K562 (cell line): Measurements from ENCODE around the gene PIGC. TPM values are rescaled to one million over a fixed set of nuclear protein-coding genes. Genes with fewer than 3 reads are reported as not detected.
A peak's percentile ranks its signal among the peaks of the same experiment; 100 is the strongest.

ENCODE experiments used
- BMI1 ChIP-seq: fragments of 150-350 bp; IDR thresholded peaks from 2 replicates; pipeline ENCODE4 v1.6.1; 2014; ENCODE audit warnings: low read length
- CBFA2T3 ChIP-seq: fragments of 450-650 bp; IDR thresholded peaks from 2 replicates; pipeline ENCODE4 v1.6.1; 2017
- CC2D1A ChIP-seq: fragments of 450-650 bp; IDR thresholded peaks from 2 replicates; pipeline ENCODE4 v1.6.1; 2017; ENCODE audit warnings: mild to moderate bottlenecking
- CHD2 ChIP-seq: IDR thresholded peaks from 2 replicates; pipeline ENCODE4 v1.6.1; 2011; ENCODE audit warnings: low read depth, low read length
- CTCF ChIP-seq, 3 experiments: IDR thresholded peaks in 2 of 3; conservative IDR thresholded peaks in 1 of 3; 2 replicates each; pipeline ENCODE4 v1.5.1; 2011 to 2012; ENCODE audit warnings: low read length in 3 of 3, mild to moderate bottlenecking in 3 of 3, control low read depth in 2 of 3, improper control_type of control experiment in 1 of 3, inconsistent platforms in 1 of 3, low read depth in 1 of 3, mixed read lengths in 1 of 3, moderate library complexity in 1 of 3; ENCODE audit not compliant: insufficient read depth in 2 of 3
- DNMT1 ChIP-seq: fragments of 450-650 bp; IDR thresholded peaks from 2 replicates; pipeline ENCODE4 v1.6.1; 2016; ENCODE audit warnings: antibody characterized with exemption, mild to moderate bottlenecking
- ELF1 ChIP-seq: fragments of 200-800 bp; sonication (Bioruptor generic); IDR thresholded peaks from 2 replicates; pipeline ENCODE4 v1.6.1; 2016; ENCODE audit warnings: missing genetic modification characterization, missing compliant biosample characterization
- ETV5 ChIP-seq: sonication (generic); formaldehyde crosslinking; IDR thresholded peaks from 2 replicates; pipeline ENCODE4 v1.4.0; 2020; ENCODE audit warnings: low read depth, mild to moderate bottlenecking, missing genetic modification reagents
- ETV6 ChIP-seq, 3 experiments: fragments of 150-350 bp in 1 of 3; sonication (generic) in 1 of 3; formaldehyde crosslinking in 1 of 3; IDR thresholded peaks; 2 replicates each; pipeline versions ENCODE4 v1.6.1 to v1.8.0; 2014 to 2022; ENCODE audit warnings: borderline replicate concordance in 2 of 3, low read depth in 2 of 3, antibody characterized with exemption in 1 of 3, low read length in 1 of 3, mild to moderate bottlenecking in 1 of 3, missing genetic modification reagents in 1 of 3
- HDGF ChIP-seq: fragments of 450-650 bp; IDR thresholded peaks from 2 replicates; pipeline ENCODE4 v1.6.1; 2016
- HLTF ChIP-seq: fragments of 450-650 bp; IDR thresholded peaks from 2 replicates; pipeline ENCODE4 v1.6.1; 2016
- L3MBTL2 ChIP-seq: fragments of 450-650 bp; IDR thresholded peaks from 2 replicates; pipeline ENCODE4 v1.6.1; 2016; ENCODE audit warnings: mild to moderate bottlenecking, moderate library complexity
- MCM2 ChIP-seq: fragments of 450-650 bp; IDR thresholded peaks from 2 replicates; pipeline ENCODE4 v1.6.1; 2017; ENCODE audit warnings: low read depth, mild to moderate bottlenecking
- MECOM ChIP-seq: fragments of 250-450 bp; sonication (Bioruptor Pico); IDR thresholded peaks from 2 replicates; pipeline ENCODE4 v1.8.0; 2022; ENCODE audit warnings: inconsistent platforms
- MYC ChIP-seq, 2 experiments: fragments of 250-450 bp in 1 of 2; sonication (Bioruptor Pico) in 1 of 2; IDR thresholded peaks; 2 replicates each; pipeline versions ENCODE4 v1.5.1 to v1.6.1; 2012 to 2021; ENCODE audit warnings: low read depth in 2 of 2, borderline replicate concordance in 1 of 2, improper control_type of control experiment in 1 of 2, low read length in 1 of 2, mild to moderate bottlenecking in 1 of 2, moderate library complexity in 1 of 2
- NFIC ChIP-seq: fragments of 450-650 bp; IDR thresholded peaks from 2 replicates; pipeline ENCODE4 v1.6.1; 2017; ENCODE audit warnings: mild to moderate bottlenecking, inconsistent platforms
- NR2C1 ChIP-seq, 2 experiments: fragments of 450-650 bp; IDR thresholded peaks; 2 replicates each; pipeline ENCODE4 v1.6.1; 2017; ENCODE audit warnings: mild to moderate bottlenecking in 2 of 2, antibody characterized with exemption in 1 of 2, inconsistent platforms in 1 of 2, missing compliant biosample characterization in 1 of 2, missing genetic modification characterization in 1 of 2
- NR2C2 ChIP-seq, 2 experiments: fragments of 200-800 bp in 1 of 2; sonication (Bioruptor generic) in 1 of 2; sonication (generic) in 1 of 2; formaldehyde crosslinking in 1 of 2; IDR thresholded peaks; 2 replicates each; pipeline versions ENCODE4 v1.6.1 to v1.8.0; 2016 to 2022; ENCODE audit warnings: mild to moderate bottlenecking in 1 of 2, missing compliant biosample characterization in 1 of 2, missing genetic modification characterization in 1 of 2, missing genetic modification reagents in 1 of 2
- TAL1 ChIP-seq: fragments of 450-650 bp; IDR thresholded peaks from 2 replicates; pipeline ENCODE4 v1.6.1; 2016; ENCODE audit warnings: mild to moderate bottlenecking
- TSC22D4 ChIP-seq: fragments of 450-650 bp; IDR thresholded peaks from 2 replicates; pipeline ENCODE4 v1.6.1; 2016; ENCODE audit warnings: missing genetic modification characterization, missing biosample characterization, control low read depth
- ZEB2 ChIP-seq: fragments of 450-650 bp; IDR thresholded peaks from 2 replicates; pipeline ENCODE4 v1.6.1; 2016
- ZNF395 ChIP-seq: fragments of 200-800 bp; sonication (Bioruptor generic); IDR thresholded peaks from 2 replicates; pipeline ENCODE4 v1.6.1; 2017; ENCODE audit warnings: missing genetic modification characterization, missing compliant biosample characterization
- ZSCAN32 ChIP-seq: fragments of 450-650 bp; formaldehyde crosslinking; IDR thresholded peaks from 2 replicates; pipeline ENCODE4 v1.4.0; 2020; ENCODE audit warnings: mild to moderate bottlenecking, moderate library complexity
- polyA plus RNA-seq, 8 experiments: library from polyadenylated mRNA; depleted of rRNA in 4 of 8; stranded (reverse) in 5 of 8; unstranded in 3 of 8; fragments of >200 nt; fragmentation: Nextera tagmentation in 2 of 8; fragmentation: Illumina TruSeq in 1 of 8; extraction: Ambion mirVana in 2 of 8; extraction: Trizol in 1 of 8; gene quantifications; 2 replicates each; pipeline versions ENCODE4 v1.2.1 to v1.2.3, GENCODE V29; 2011 to 2014; ENCODE audit warnings: inconsistent platforms in 1 of 8, missing spikeins in 1 of 8
- total RNA-seq, 7 experiments: library from RNA; depleted of rRNA in 6 of 7; stranded (reverse); fragments of >200 nt in 6 of 7; fragmentation: Illumina TruSeq in 2 of 7; extraction: Trizol in 2 of 7; gene quantifications; 2 replicates each; pipeline versions ENCODE4 v1.2.1 to v1.2.3, GENCODE V29; 2011 to 2021; ENCODE audit warnings: low replicate concordance in 1 of 7
- TF ChIP-seq, protein P1 (sequence below): sonication (generic); IDR thresholded peaks from 2 replicates; pipeline ENCODE4 v1.6.1; 2016

PIGC gene
- total and polyA plus RNA-seq, 9 of the 15 experiments (the other 6 are each of a cell fraction or from before 2014, with no cell fraction given): 30.5 to 97.9 (median 54.7) TPM

- TF ChIP-seq MYC (IDR thresholded peaks at IDR 0.05; ENCODE audit: low read depth, low read length) (peak; percentile 30; the same call in 1 of the 2 replicates), MYC (CRISPR knock-in tag; IDR thresholded peaks at IDR 0.05; ENCODE audit: borderline replicate concordance, low read depth) (no peak), NR2C1 (IDR thresholded peaks at IDR 0.05) (peak; percentile 58; the same call in 1 of the 2 replicates), NR2C1 (tag; IDR thresholded peaks at IDR 0.05) (peak; percentile 82), MECOM (no peak), CTCF (IDR thresholded peaks at IDR 0.05 in 2 of 3, conservative IDR thresholded peaks at IDR 0.05 in 1 of 3; ENCODE audit: insufficient read depth in 2 of 3, low read depth in 1 of 3, low read length in 3 of 3) (no peak), ETV6 (IDR thresholded peaks at IDR 0.05; ENCODE audit: borderline replicate concordance in 1 of 2, low read depth in 2 of 2, low read length in 1 of 2) (0 out of 4 replicates have a peak, but pooled peaks of 1 of the 2 experiments have one; percentile 35), ETV6 (CRISPR knock-in tag; IDR thresholded peaks at IDR 0.05; ENCODE audit: borderline replicate concordance) (no peak), TAL1 (peak; percentile 84), ELF1 (tag) (peak; percentile 40; the same call in 1 of the 2 replicates), L3MBTL2 (peak; percentile 48; the same call in 1 of the 2 replicates), ETV5 (CRISPR knock-in tag) (peak; percentile 78), NFIC (peak; percentile 76), MCM2 (no peak), ZEB2 (peak; percentile 75; the same call in 1 of the 2 replicates), TSC22D4 (no peak), HDGF (no peak), HLTF (peak; percentile 53; the same call in 1 of the 2 replicates), NR2C2 (CRISPR knock-in tag; IDR thresholded peaks at IDR 0.05) (no peak), NR2C2 (tag; IDR thresholded peaks at IDR 0.05) (peak; percentile 89), ZSCAN32 (CRISPR knock-in tag) (no peak), CC2D1A (peak; percentile 69; the same call in 1 of the 2 replicates), BMI1 (no peak), DNMT1 (no peak), CHD2 (no peak), ZNF395 (CRISPR knock-in tag) (peak; percentile 59; the same call in 1 of the 2 replicates), CBFA2T3 (peak; percentile 97)
- TF ChIP-seq, protein P1, sequence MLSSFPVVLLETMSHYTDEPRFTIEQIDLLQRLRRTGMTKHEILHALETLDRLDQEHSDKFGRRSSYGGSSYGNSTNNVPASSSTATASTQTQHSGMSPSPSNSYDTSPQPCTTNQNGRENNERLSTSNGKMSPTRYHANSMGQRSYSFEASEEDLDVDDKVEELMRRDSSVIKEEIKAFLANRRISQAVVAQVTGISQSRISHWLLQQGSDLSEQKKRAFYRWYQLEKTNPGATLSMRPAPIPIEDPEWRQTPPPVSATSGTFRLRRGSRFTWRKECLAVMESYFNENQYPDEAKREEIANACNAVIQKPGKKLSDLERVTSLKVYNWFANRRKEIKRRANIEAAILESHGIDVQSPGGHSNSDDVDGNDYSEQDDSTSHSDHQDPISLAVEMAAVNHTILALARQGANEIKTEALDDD: peak; percentile 69
These were observed 1.5 kb downstream of the PIGC start (continued) for GRCh38 chr1:172442404-172442803.
